ENCODE data around the gene SLC5A6. TPM values are rescaled to one million over a fixed set of nuclear protein-coding genes. Genes with fewer than 3 reads are reported as not detected.

The SLC5A6 gene
- total RNA-seq, 1 experiment from 2014 or later = 122 TPM

- H3K18ac ChIP-seq (ENCODE audit: insufficient read length, low read depth, low read length) = no peak overlapping the region
- WGBS (ENCODE audit: extremely low coverage, insufficient read length, low lambda C conversion rate) = no CpG with 5 or more reads among the region's 4 CpGs
- no peak overlapping the region for H3K9ac ChIP-seq (ENCODE audit: extremely low read depth, insufficient read length, low read length)
- no peak overlapping the region for H3K56ac ChIP-seq (ENCODE audit: insufficient read length, low read depth, low read length)
- no peak overlapping the region for H4K8ac ChIP-seq (replicated peaks; ENCODE audit: insufficient read length, low read depth, low read length)
- no peak overlapping the region for H2AK5ac ChIP-seq (ENCODE audit: insufficient read length, low read length)
- no peak overlapping the region for H2AFZ ChIP-seq (ENCODE audit: low read length)
- no peak overlapping the region for H3K14ac ChIP-seq (ENCODE audit: insufficient read depth, low read length)
- no peak overlapping the region for H3T11ph ChIP-seq (ENCODE audit: low read length)
- no peaks in the 10 kb centered on the region for H3K9me3 ChIP-seq (ENCODE audit: control insufficient read depth, low read depth, low read length)
- H3K4me1 ChIP-seq (ENCODE audit: insufficient read depth, low read length) = no peaks in the 10 kb centered on the region
- no peaks in the 10 kb centered on the region for H3K79me2 ChIP-seq (ENCODE audit: insufficient read depth, low read length)
- H3K79me1 ChIP-seq (ENCODE audit: insufficient read depth, low read depth, low read length, poor library complexity, severe bottlenecking) = no peaks in the 10 kb centered on the region
- Mint-ChIP-seq H3K4me1 (peaks cover 13 to 18% of the 10 kb centered on the region in 2 experiments), H3K36me3 (ENCODE audit: insufficient read depth in 1 of 3, low read depth in 3 of 3) (peaks cover 12 to 23% (median 16%) of the 10 kb centered on the region in 3 experiments), H3K27me3 (ENCODE audit: low read depth) (peaks cover 34% of the 10 kb centered on the region), H3K4me3 (no peak overlapping the region), H3K9me3 (no peaks in the 10 kb centered on the region), H3K27ac (no peak overlapping the region)
- no peak for TF ChIP-seq CTCF (conservative IDR thresholded peaks at IDR 0.05)
- no peak overlapping the region for H2BK5ac ChIP-seq (ENCODE audit: insufficient read length, low read length)
- no peak overlapping the region for H2BK120ac ChIP-seq (ENCODE audit: low read depth, low read length, poor library complexity, severe bottlenecking)
- H3K27ac ChIP-seq (ENCODE audit: insufficient read length, low read depth, low read length) = no peak overlapping the region
- no peak overlapping the region for H3K23ac ChIP-seq (ENCODE audit: insufficient read length, low read depth, low read length)
- no peak overlapping the region for H4K91ac ChIP-seq (ENCODE audit: insufficient read length, low read depth, low read length)
- H2BK12ac ChIP-seq (ENCODE audit: insufficient read length, low read depth, low read length) = no peak overlapping the region
- no peak overlapping the region for H3K4me2 ChIP-seq (ENCODE audit: insufficient read depth, insufficient read length, low read length)
- no peak overlapping the region for H4K5ac ChIP-seq (ENCODE audit: insufficient read length, low read depth, low read length)
- DNase-seq = no peak
- no peak overlapping the region for H2BK20ac ChIP-seq (ENCODE audit: low read depth, low read length, poor library complexity, severe bottlenecking)
- H4K20me1 ChIP-seq (ENCODE audit: control insufficient read depth, insufficient read depth, insufficient read length) = no peaks in the 10 kb centered on the region
- H3K27me3 ChIP-seq (ENCODE audit: insufficient read depth, low read length) = no peaks in the 10 kb centered on the region
- H2BK15ac ChIP-seq (ENCODE audit: low read depth, low read length) = no peak overlapping the region
- H3K23me2 ChIP-seq (ENCODE audit: insufficient read length, low read depth, low read length, poor library complexity, severe bottlenecking) = no peaks in the 10 kb centered on the region
- H3K4ac ChIP-seq (ENCODE audit: low read depth, low read length) = no peak overlapping the region
Observed at GRCh38 chr2:27247893-27248292, 35.8 kb upstream of the SLC5A6 start.
